Gastroesophageal sphincter (tissue), 4 donors: ENCODE measurements around the gene TRIM16. TPM values are rescaled to one million over a fixed set of nuclear protein-coding genes. Genes with fewer than 3 reads are reported as not detected.
"Not testable (repeated sequence)": the region's sequence is repeated elsewhere in the genome, so short reads cannot be mapped to it uniquely, and the experiment has no call there.

Experiments used
- ATAC-seq: fragments of 150-250 bp; one replicate; pipeline ENCODE4 v1.9.1; 2016; ENCODE audit warnings: mild to moderate bottlenecking, moderate library complexity
- H3K27ac ChIP-seq, 4 donors: fragments of 200-600 bp; sonication (generic) in 3 of 4; 1 replicate in 3 of 4; 2 replicates in 1 of 4; pipeline ENCODE4 v1.5.1; 2016 to 2019
- H3K27me3 ChIP-seq: fragments of 200-600 bp; sonication (generic); one replicate; pipeline ENCODE4 v1.5.1; 2019
- H3K36me3 ChIP-seq, 2 donors: fragments of 200-600 bp; sonication (generic); one replicate each; pipeline ENCODE4 v1.5.1; 2019; ENCODE audit warnings: control low read depth in 1 of 2
- H3K4me1 ChIP-seq, 3 donors: fragments of 200-600 bp; sonication (generic); 1 replicate in 2 of 3; 2 replicates in 1 of 3; pipeline ENCODE4 v1.5.1; 2016 to 2019; ENCODE audit warnings: control low read depth in 2 of 3
- H3K4me3 ChIP-seq, 2 donors: fragments of 200-600 bp; sonication (generic); one replicate each; pipeline ENCODE4 v1.5.1; 2019; ENCODE audit warnings: mild to moderate bottlenecking in 1 of 2, moderate library complexity in 1 of 2
- H3K9me3 ChIP-seq, 3 donors: fragments of 200-600 bp; sonication (generic); one replicate each; pipeline ENCODE4 v1.5.1; 2017 to 2019; ENCODE audit warnings: control low read depth in 2 of 3
- WGBS, 2 donors: methylation state at CpG; one replicate each; pipeline ENCODE4 v1.1.5; 2018; ENCODE audit warnings: low coverage in 1 of 2; 5-methylcytosine and 5-hydroxymethylcytosine counted together
- small RNA-seq, 4 donors: library from RNA; depleted of rRNA; stranded (forward); fragments of <200 nt; gene quantifications; one replicate each; pipeline ENCODE3, GENCODE V24; 2016
- total RNA-seq, 4 donors: library from RNA; depleted of rRNA; stranded (reverse); fragments of >200 nt; gene quantifications; one replicate each; pipeline ENCODE4 v1.1.0, GENCODE V29; 2016

Gene TRIM16
- total RNA-seq, 4 donors from 2014 or later = 18.6 to 61.0 (median 36.8) TPM

GRCh38 chr17:15583313-15583712, 100.8 kb downstream of the TRIM16 start:
- not testable (repeated sequence) for ATAC-seq, H3K4me1 ChIP-seq, H3K9me3 ChIP-seq, H3K36me3 ChIP-seq, H3K27ac ChIP-seq, H3K4me3 ChIP-seq, H3K27me3 ChIP-seq
- WGBS, 2 donors = 100% methylated on average over 1 of the region's 5 CpGs; no CpG with 5 or more reads in 1 of the 2 donors

GRCh38 chr17:15581462-15581861, 102.6 kb downstream of the TRIM16 start:
- not testable (repeated sequence) for H3K27me3 ChIP-seq, H3K9me3 ChIP-seq, H3K4me1 ChIP-seq, H3K27ac ChIP-seq, H3K4me3 ChIP-seq, H3K36me3 ChIP-seq, ATAC-seq
- WGBS, 2 donors = 100% methylated on average over 3 of the region's 4 CpGs; no CpG with 5 or more reads in 1 of the 2 donors

Small RNA genes within 50 kb of the gene (small RNA-seq; reads per million reads assigned to genes)
- gene AC005838.1 (0 reads per million in 4 donors), gene ZNF29P (0 reads per million in 4 donors)

Other genes starting within 250 kb of the TRIM16 start
- gene CDRT4, start 216.7 kb downstream of the TRIM16 start, total RNA-seq = 1 to 10 TPM; 5.4 to 5.9 (median 5.5) TPM
- 10 to 100 TPM in 2 of 4 donors, 1 to 10 TPM in 2; 3.8 to 17.0 (median 8.4) TPM for gene TVP23C, start 120.8 kb downstream of the TRIM16 start, total RNA-seq
- gene FBXW10B, start 64.6 kb downstream of the TRIM16 start, total RNA-seq = under 1 TPM; 0.40 to 0.81 (median 0.66) TPM
- gene ZNF286A, start 15.4 kb upstream of the TRIM16 start, total RNA-seq = 10 to 100 TPM; 15.3 to 27.9 (median 21.8) TPM
- gene TBC1D26, start 48.0 kb upstream of the TRIM16 start, total RNA-seq = under 1 TPM in 2 of 4 donors, not detected in 2; 0.08 to 0.93 TPM